Activated CD4-positive, alpha-beta T cell treated with anti-CD3 and anti-CD28 coated beads, Interleukin-2, amount 50 U/mL, for 4 hours (primary cell): Measurements from ENCODE around the gene SLC2A2.
"Not testable (repeated sequence)": the region's sequence is repeated elsewhere in the genome, so short reads cannot be mapped to it uniquely, and the experiment has no call there.

ENCODE experiments used
- DNase-seq, 2 experiments: peaks; one replicate each; pipeline ENCODE4 v3.0.0-alpha.2; 2020

The SLC2A2 gene

GRCh38 chr3:170982733-170983132 is 43.8 kb downstream of the SLC2A2 start:
- no peak for DNase-seq

DNA sequence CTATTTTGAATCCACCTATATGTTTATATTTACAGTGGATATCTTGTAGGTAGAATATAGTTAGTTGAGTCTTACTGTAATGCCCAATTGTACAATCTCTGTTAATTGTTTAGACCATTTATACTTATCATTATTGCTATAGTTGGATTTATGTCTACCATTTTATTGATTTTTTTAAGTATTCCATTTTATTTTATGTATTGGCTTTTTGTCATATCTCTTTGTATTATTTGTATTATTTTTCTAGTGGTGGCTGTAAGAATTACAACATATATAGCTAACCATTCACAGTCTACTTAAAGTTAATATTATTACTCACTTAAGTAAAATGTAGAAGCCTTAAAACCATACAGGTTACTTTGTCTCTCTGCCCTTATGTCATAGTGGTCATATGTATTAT is 46.1 kb downstream of the SLC2A2 start:
- DNase-seq = no peak

GRCh38 chr3:170977949-170978745 is 48.4 kb downstream of the SLC2A2 start:
- no peak for DNase-seq

- no peak for DNase-seq
Observed at GRCh38 chr3:170976190-170976519, 50.4 kb downstream of the SLC2A2 start.

DNA sequence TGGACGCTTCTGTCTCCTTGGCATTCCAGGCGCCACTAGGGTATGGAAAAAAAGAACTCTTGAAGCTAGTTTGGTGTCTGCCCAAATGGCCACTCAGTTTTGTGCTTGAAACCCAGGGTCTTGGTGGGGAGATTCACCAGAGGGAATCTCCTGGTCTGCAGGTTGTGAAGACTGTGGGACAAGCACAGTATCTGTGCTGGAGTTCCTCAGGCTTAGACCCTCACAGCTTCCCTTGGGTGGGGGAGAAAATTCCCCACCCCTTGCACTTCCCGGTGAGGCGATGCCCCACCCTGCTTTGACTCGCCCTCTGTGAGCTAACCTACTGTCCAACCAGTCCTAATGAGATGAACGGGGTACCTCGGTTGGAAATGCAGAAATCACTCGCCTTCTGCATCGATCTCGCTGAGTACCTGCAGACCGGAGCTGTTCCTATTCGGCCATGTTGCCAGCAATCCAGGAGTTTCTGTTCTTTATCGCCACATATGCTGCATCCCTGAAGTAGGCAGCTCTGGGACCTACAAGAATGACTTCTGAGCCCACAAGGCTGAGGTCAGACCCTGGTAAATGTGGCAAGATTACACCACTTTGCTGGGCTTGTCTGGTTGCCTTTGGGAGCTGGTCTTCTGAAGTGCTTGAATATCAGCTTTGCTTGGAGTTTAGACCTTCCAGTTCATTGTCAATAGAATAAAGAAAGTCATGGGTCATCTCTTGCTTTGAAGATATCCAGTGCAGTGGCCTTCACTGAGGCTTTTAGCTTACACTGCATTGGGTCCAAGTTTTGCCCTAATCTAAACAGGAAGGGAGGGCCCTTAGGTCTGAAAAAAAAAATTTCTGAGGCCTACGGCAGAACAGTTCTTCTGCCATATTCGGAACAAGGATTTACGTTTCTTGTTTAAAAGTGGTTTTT is 51.0 kb downstream of the SLC2A2 start:
- no peak for DNase-seq

GRCh38 chr3:170974872-170975271 is 51.6 kb downstream of the SLC2A2 start:
- no peak for DNase-seq

DNA sequence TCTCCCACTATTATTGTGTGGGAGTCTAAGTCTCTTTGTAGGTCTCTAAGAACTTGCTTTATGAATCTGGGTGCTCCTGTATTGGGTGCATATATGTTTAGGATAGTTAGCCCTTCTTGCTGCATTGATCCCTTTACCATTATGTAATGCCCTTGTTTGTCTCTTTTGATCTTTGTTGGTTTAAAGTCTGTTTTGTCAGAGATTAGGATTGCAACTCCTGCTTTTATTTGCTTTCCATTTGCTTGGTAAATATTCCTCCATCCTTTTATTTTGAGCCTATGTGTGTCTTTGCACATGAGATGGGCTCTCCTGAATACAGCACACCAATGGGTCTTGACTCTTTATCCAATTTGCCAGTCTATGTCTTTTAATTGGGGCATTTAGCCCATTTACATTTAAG is 53.6 kb downstream of the SLC2A2 start:
- not testable (repeated sequence) for DNase-seq

DNA sequence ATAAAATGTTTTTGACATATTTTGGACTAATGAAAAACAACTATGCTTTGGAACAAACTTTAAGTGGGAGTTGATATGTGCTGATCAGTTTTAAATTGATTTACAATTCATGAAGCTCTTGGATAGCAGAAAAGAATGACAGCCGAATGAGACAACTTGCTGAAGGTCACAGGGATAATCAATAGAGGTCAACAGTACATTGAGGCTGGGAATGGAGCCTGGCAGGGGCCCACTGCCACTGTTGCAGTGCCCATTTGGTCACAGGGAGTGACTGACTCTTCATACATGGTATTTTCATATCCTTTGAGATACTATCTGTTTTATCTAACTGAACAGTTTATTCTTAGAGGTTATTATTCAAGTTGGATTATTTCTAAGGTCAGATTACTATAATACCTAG is 59.4 kb downstream of the SLC2A2 start:
- DNase-seq = no peak

DNA sequence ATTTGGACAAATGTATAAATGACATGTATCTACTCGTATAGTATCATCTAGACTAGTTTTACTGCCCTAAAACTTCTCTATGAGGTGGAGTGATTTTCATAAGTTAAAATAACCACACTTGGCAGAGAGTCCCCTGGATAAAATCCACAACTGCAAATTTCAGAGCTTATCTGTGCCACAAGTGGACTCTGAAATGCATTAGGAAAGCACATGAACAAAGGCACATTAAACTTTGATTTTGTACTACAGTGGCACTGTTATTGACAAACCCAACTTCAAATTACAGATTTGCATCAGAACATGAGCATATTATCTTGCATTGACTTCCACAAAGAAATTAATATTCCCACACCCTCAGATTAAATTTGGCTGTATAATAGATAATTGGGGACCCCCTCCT is 60.0 kb downstream of the SLC2A2 start:
- DNase-seq = no peak

DNA sequence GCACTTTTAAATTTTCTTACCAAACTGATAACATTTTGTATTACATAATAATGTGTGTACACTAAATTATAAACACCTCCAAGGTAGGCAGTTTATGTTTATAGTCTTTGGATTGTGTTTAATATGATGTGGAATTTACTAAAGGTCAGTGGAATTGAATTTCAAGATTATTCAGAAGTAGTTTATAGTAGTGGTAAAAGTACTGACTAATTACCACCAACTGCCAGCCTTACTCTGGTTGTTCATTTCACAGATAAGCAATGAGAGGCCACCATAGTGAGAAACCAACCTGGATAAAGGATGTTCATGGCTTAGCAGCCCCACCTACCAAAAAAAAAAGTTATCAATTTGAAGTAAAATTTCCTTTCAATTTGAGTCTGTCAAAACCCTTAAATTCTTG is 64.1 kb downstream of the SLC2A2 start:
- DNase-seq = no peak

DNA sequence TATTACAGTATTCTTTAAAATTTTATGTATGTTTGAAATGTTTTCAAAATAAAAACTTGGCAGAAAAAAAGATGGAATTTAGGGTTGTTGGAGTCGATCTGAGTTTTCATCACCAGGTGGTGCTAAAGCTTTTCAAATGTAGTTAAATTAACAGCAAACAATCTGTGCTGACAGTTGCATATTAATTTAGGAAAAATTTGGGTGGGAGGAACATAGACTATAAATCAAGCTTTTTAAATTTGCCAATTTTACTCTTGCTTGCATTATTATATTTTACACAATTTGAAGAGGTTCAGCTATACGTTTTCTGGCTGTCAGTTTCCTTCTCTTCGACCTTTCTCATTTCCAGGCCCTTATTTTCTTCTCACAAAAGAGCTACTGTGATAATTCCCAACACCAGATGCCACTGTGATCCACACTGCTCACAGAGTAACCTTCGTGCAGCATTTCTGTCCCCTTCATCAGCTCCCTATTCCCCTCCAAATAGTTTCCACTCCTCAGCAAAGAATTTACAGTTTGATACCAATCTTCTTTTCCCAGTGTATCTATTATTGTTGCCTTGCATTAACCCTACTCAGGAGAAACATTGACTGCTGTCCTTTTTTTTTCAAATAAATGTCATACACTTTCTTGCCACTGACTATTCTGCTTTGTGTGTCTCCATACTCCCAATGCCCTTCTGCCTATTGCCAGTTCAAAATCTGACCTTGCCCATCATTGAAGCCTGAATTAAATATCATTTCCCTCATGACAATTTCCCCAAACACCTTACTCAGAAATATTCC is 64.7 kb downstream of the SLC2A2 start:
- DNase-seq = no peak

DNA sequence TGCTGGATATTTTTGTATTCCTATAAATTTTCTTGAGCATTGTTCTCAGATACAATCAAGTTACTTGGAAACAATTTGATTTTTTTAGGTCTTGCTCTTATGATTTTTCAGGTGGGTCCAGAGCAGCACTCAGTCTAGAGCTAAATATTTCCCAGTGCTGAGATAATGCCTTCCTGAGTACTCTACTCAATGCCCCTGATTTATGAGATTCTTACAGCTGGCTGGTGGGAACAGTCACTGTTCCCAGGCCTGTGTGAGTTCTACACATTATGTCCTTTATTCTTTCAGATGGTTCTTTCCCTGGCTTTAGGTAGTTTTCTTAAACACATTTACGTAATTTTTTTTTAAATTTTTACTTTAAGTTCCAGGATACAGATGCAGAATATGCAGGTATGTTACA is 67.1 kb downstream of the SLC2A2 start:
- no peak for DNase-seq

DNA sequence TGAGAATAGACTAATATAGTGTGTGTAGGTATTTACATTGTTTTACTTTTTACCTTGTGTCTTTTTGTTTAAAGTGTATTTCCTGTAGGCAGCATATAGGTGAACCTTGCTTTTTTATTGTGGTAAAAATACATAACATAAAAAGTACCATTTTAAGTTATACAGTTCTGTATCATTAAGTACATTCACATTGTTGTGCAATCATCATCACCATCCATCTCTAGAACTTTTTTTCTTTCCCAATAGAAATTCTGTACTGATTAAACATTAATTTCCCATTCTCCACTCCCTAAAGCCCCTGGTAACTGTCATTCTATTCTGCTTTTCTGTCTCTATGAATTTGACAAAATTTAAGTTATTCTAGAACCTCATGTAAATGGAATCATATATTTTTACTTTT is 69.9 kb downstream of the SLC2A2 start:
- DNase-seq = no peak

DNA sequence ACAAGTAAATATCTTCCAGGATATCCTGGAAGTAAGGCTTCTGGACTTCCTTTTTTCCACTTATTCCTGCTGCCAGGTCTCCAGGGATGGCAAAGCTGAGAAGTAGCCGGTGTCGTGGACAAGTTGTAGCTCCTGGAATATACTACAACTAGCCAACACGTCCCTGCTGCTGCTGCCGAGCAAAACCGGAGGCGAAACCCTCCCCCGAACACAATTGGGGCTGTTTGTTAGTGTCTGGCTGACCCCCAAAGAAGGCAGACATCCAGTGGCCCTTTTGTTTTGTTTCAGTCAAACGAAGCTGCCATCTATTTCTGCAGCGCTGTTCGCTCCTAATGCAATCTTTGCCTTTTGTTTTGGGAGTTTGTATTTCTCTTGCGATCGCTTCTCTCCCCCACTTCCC is 72.8 kb downstream of the SLC2A2 start:
- DNase-seq = no peak

DNA sequence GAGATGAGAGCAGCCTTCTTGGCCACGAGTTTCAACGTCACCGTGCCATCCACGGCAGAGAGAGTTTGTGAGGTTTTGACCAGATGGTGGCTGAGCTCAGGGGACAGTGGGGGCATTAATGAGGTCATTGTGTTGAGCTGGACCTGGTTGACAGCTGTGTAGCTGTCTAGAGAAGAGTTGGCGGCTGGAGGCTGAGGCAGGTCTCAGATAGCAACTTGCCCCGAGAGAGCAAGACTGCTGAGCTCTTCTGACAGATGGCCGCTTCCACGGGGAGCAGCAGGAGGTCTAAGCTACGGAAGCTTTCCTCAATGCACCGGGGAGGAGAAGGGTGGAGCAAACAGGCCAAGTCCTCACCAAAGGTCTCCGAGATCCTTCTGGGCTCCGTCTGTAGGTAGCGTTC is 73.3 kb downstream of the SLC2A2 start:
- DNase-seq = no peak

- no peak for DNase-seq
Observed at GRCh38 chr3:170949211-170949610, 77.3 kb downstream of the SLC2A2 start.

GRCh38 chr3:170947018-170947769 is 79.3 kb downstream of the SLC2A2 start:
- DNase-seq = no peak
